Neutrophil (primary cell): ENCODE data around the gene CACNA2D1.

ENCODE experiments used
- H3K27ac ChIP-seq: fragments of 200-600 bp; sonication (generic); 2 replicates; pipeline ENCODE4 v1.5.1; 2016; ENCODE audit warnings: mild to moderate bottlenecking, moderate library complexity
- H3K27me3 ChIP-seq: fragments of 200-600 bp; sonication (generic); 2 replicates; pipeline ENCODE4 v1.6.0; 2016; ENCODE audit warnings: mild to moderate bottlenecking
- H3K36me3 ChIP-seq: fragments of 200-600 bp; sonication (generic); 2 replicates; pipeline ENCODE4 v1.5.1; 2017
- H3K4me1 ChIP-seq, 2 experiments: fragments of 200-600 bp in 1 of 2; sonication (generic) in 1 of 2; 1 replicate in 1 of 2; 2 replicates in 1 of 2; pipeline versions ENCODE4 v1.5.1 to v1.6.1; 2013 to 2016; ENCODE audit warnings: low read depth in 1 of 2, low read length in 1 of 2, mild to moderate bottlenecking in 1 of 2, moderate library complexity in 1 of 2; ENCODE audit not compliant: control insufficient read depth in 1 of 2, insufficient read depth in 1 of 2
- H3K4me3 ChIP-seq, 2 experiments: fragments of 200-600 bp in 1 of 2; sonication (generic) in 1 of 2; 1 replicate in 1 of 2; 2 replicates in 1 of 2; pipeline ENCODE4 v1.5.1; 2013 to 2016; ENCODE audit warnings: low read depth in 1 of 2, low read length in 1 of 2, mild to moderate bottlenecking in 1 of 2, moderate library complexity in 1 of 2
- H3K9me3 ChIP-seq: fragments of 200-600 bp; sonication (generic); 2 replicates; pipeline ENCODE4 v1.5.1; 2016
- CTCF ChIP-seq: fragments of 200-600 bp; sonication (generic); IDR thresholded peaks from 2 replicates; pipeline ENCODE4 v1.5.1; 2016; ENCODE audit warnings: antibody characterized with exemption

Gene CACNA2D1

GRCh38 chr7:82049891-82050533 lies 393.6 kb downstream of the CACNA2D1 start:
- no peak for TF ChIP-seq CTCF
- no peaks in the 10 kb centered on the region for H3K4me1 ChIP-seq
- H3K27ac ChIP-seq = no peak overlapping the region
- H3K36me3 ChIP-seq = no peaks in the 10 kb centered on the region
- H3K9me3 ChIP-seq = no peaks in the 10 kb centered on the region
- H3K27me3 ChIP-seq = peaks cover 8% of the 10 kb centered on the region
- no peak overlapping the region for H3K4me3 ChIP-seq

- H3K27me3 ChIP-seq = peaks cover 8% of the 10 kb centered on the region
- no peak for TF ChIP-seq CTCF
- no peaks in the 10 kb centered on the region for H3K36me3 ChIP-seq
- no peak overlapping the region for H3K27ac ChIP-seq
- no peaks in the 10 kb centered on the region for H3K9me3 ChIP-seq
- H3K4me3 ChIP-seq = no peak overlapping the region
- H3K4me1 ChIP-seq = no peaks in the 10 kb centered on the region
These were observed 394.1 kb downstream of the CACNA2D1 start for GRCh38 chr7:82049442-82049841.

- Histone ChIP-seq H3K4me3 (no peak overlapping the region), H3K4me1 (no peaks in the 10 kb centered on the region), H3K27ac (no peak overlapping the region), H3K27me3 (peaks cover 1% of the 10 kb centered on the region), H3K36me3 (no peaks in the 10 kb centered on the region), H3K9me3 (no peaks in the 10 kb centered on the region)
- TF ChIP-seq CTCF = no peak
These were observed 399.0 kb downstream of the CACNA2D1 start for GRCh38 chr7:82044497-82045080.

- TF ChIP-seq CTCF = no peak
- no peaks in the 10 kb centered on the region for H3K36me3 ChIP-seq
- no peaks in the 10 kb centered on the region for H3K27me3 ChIP-seq
- no peaks in the 10 kb centered on the region for H3K4me1 ChIP-seq
- no peaks in the 10 kb centered on the region for H3K9me3 ChIP-seq
- H3K4me3 ChIP-seq = no peak overlapping the region
- H3K27ac ChIP-seq = no peak overlapping the region
These were observed 404.0 kb downstream of the CACNA2D1 start for GRCh38 chr7:82039621-82040020.

- H3K4me1 ChIP-seq = no peaks in the 10 kb centered on the region
- H3K36me3 ChIP-seq = no peaks in the 10 kb centered on the region
- TF ChIP-seq CTCF = no peak
- H3K27me3 ChIP-seq = no peaks in the 10 kb centered on the region
- H3K9me3 ChIP-seq = no peaks in the 10 kb centered on the region
- H3K4me3 ChIP-seq = no peak overlapping the region
- H3K27ac ChIP-seq = no peak overlapping the region
These were observed 407.3 kb downstream of the CACNA2D1 start for GRCh38 chr7:82036146-82036886.
